ENCODE measurements around the gene MAP6. TPM values are rescaled to one million over a fixed set of nuclear protein-coding genes. Genes with fewer than 3 reads are reported as not detected.
"Not testable (repeated sequence)": the region's sequence is repeated elsewhere in the genome, so short reads cannot be mapped to it uniquely, and the experiment has no call there.

The MAP6 gene
- 1 to 10 TPM in 1 of 2 donors, under 1 TPM in 1; 0.58 to 1.7 TPM for total RNA-seq
- long read RNA-seq, partial matches to known transcripts: 0 of 1 reads
- long read RNA-seq, other reads (novel, unspliced or antisense): 0 of 1 reads

GRCh38 chr11:75668451-75669297, at the start of gene MAP6:
MAP6 (minus strand) TSS chr11:75669038; CDS start chr11:75668369, 669 bp downstream.
- DNase-seq: peak in 1 of 2 donors; percentile 53
- peak; percentile 84 for ATAC-seq
- intact Hi-C loops (cut with DNase I, micrococcal nuclease): no loop called here

DNA sequence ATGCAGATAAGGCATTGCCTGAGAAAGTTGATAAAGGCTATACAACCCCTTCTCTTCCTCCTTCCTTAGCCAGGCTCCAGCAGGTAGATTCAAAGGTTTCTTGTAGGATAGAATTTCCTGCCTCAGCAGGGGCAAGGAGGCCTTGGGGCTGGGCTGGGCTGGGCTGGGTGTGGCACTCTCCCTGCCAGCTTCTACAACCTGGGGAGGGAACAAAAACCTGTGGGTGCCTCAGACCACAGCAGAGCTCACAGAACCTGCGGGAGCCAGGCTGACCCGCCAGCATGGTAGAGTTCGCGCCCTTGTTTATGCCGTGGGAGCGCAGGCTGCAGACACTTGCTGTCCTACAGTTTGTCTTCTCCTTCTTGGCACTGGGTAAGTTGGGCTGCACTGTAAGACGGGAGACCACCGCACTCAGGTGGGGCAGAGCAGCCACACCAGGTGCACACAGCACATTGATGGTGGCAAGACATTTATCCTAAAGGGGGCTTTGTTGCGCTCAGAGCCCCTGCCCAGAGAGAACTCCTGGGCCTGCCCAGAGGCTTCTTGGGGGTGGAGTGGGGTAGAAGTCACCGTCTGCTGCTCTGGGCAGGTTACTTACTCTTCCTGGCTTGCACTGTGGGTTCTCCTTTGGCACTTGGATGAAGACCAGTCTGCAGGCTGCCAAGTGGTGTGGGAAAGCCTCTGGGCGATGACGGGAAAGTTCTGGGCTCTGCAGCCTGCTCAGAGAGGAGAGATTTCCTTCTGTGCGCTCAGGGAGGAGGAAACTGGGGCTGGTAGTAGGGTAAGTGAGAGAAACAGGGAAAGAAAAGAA, 49.0 kb upstream of the MAP6 start, which contains the start of gene MOGAT2:
Gene MOGAT2, plus strand, starts transcription at position 231 of the 811 bp plus-strand sequence. Its CDS starts 51 bp downstream, at position 282.
- DNase-seq (peak; percentile 82 to 86), ATAC-seq (peak; percentile 70)
- intact Hi-C loops (cut with DNase I, micrococcal nuclease): loop anchor here in 1 of 2 donors (10.0 kb wide), 1 partner anchor 147 kb away; no protein-coding TSS in a partner anchor

GRCh38 chr11:75716659-75717058, 47.8 kb upstream of the MAP6 start:
- ATAC-seq (no peak), DNase-seq (no peak)
- intact Hi-C loops (cut with DNase I, micrococcal nuclease): loop anchor here in 1 of 2 donors (10.0 kb wide), 1 partner anchor 148 kb away; no protein-coding TSS in a partner anchor

- DNase-seq: no peak
- ATAC-seq: peak; percentile 44
- intact Hi-C loops (cut with DNase I, micrococcal nuclease): loop anchor here in 1 of 2 donors (10.0 kb wide), 1 partner anchor 149 kb away; no protein-coding TSS in a partner anchor
Observed at GRCh38 chr11:75715688-75716087, 46.9 kb upstream of the MAP6 start.

DNA sequence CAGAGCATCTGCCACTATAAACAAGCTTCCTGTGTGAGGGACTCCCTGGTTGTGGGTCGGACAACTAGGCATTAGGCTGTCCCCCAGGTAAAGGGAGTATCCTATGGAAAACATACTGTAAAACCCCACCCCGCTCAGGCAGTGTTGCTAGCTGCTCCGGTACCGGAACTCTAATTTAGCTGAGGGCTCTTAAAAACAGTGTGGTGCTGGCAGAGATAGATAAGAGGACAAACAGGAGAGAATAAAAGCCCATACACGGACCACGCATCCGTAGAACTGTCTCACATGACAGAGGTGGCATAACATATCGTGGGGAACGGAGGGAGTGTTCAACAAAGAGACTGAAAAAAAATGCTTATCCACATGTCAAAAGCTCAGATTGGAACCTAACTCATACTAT, 45.4 kb upstream of the MAP6 start:
- intact Hi-C loops (cut with DNase I, micrococcal nuclease): loop anchor here in 1 of 2 donors (10.0 kb wide), 1 partner anchor 151 kb away; no protein-coding TSS in a partner anchor
- DNase-seq (peak; percentile 47 to 51), ATAC-seq (peak; percentile 21)

DNA sequence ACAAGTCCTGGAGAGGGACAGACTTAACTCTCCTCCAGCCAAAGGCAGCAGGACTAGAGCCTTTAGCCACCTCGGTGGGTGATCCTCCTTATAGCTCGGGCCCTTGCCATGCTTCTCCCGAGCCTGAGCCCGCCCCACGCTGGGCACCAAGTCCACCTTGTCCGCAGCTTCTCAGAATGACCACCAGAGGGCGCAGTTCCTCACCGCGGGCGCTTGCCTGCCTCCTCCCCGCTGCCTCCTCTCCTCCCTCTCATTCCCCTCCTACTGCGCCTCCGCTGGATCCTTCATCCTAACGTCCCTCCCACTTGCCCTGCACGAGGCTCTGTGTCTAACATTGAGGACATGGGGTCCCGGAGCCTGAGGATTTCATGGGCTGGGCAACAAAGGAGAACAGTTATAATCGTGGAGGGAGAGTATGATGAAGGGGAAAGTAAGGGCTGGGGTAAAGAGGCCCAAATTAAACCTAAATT, 37.5 kb upstream of the MAP6 start:
- DNase-seq (peak; percentile 69 to 70), ATAC-seq (peak; percentile 99)
- intact Hi-C loops (cut with DNase I, micrococcal nuclease): no loop called here

- intact Hi-C loops (cut with DNase I, micrococcal nuclease): no loop called here
- no peak for DNase-seq
Observed at GRCh38 chr11:75705541-75705940, 36.7 kb upstream of the MAP6 start.

GRCh38 chr11:75703695-75704237, 34.9 kb upstream of the MAP6 start:
- DNase-seq (no peak), ATAC-seq (no peak)
- intact Hi-C loops (cut with DNase I, micrococcal nuclease): no loop called here

More at GRCh38 chr11:75705541-75705940, 36.7 kb upstream of the MAP6 start:
- ATAC-seq: no peak

- ATAC-seq (no peak), DNase-seq (no peak)
- intact Hi-C loops (cut with DNase I, micrococcal nuclease): no loop called here
Observed at GRCh38 chr11:75700940-75701339, 32.1 kb upstream of the MAP6 start.

GRCh38 chr11:75697906-75698581, 29.2 kb upstream of the MAP6 start:
- DNase-seq (no peak), ATAC-seq (no peak)
- intact Hi-C loops (cut with DNase I, micrococcal nuclease): no loop called here

DNA sequence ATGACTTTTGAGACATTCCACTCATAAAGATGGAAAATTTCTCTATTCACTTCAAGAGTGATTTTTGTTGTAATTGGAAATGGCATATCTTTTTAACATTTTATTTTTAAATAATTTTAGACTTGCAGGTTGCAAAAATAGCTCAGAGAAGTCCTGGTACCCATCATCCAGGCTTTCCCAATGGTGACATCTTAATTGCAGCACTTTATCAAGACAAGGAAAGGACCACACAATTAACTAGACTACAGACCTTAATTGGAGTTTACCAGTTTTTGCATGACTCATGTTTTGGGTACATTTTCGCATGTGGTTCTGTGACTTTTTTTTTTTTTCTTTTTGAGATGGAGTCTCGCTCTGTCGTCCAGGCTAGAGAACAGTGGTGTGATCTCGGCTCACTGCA, 23.0 kb upstream of the MAP6 start:
- DNase-seq (no peak), ATAC-seq (no peak)
- intact Hi-C loops (cut with DNase I, micrococcal nuclease): no loop called here

- DNase-seq (no peak), ATAC-seq (no peak)
- intact Hi-C loops (cut with DNase I, micrococcal nuclease): no loop called here
Observed at GRCh38 chr11:75689863-75690609, 21.2 kb upstream of the MAP6 start.

GRCh38 chr11:75683856-75684255, 15.0 kb upstream of the MAP6 start:
- ATAC-seq; DNase-seq; intact Hi-C loops (cut with DNase I, micrococcal nuclease): not testable (repeated sequence)

GRCh38 chr11:75679566-75679965, 10.7 kb upstream of the MAP6 start:
- intact Hi-C loops (cut with DNase I, micrococcal nuclease): no loop called here

DNA sequence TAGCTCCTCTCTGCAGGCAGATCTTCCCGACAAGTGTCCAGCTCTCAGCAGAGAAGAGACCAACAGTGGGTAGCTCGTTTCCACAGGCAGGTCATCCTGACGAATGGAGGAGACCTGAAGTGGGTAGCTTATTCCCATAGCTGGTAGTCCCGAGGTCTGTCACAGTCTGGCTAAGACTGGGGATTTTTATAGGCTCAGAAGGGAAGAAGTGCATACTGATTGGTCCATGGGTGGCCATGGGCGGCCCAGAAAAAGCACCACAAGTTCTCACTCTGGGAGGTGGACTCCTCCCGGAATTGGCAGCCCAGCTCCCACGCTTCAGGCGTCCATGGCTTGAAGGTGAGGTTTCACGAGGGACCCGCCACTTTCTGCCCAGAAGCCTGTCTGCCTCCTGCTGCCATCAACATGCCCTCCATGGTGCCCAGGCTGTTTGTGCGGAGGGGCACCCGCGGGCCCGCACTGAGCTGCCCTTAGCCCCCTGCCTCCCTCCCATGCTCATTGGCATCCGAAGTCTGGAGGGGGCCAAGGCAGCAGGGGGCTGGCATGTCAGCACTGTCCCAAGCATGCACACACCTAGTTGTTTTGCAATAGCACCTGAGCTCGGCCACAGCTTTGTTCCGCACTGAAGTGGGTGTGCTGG, 9.9 kb upstream of the MAP6 start:
- intact Hi-C loops (cut with DNase I, micrococcal nuclease): no loop called here
- no peak for DNase-seq
- ATAC-seq: no peak

More at GRCh38 chr11:75679566-75679965, 10.7 kb upstream of the MAP6 start:
- no peak for DNase-seq
- no peak for ATAC-seq

DNA sequence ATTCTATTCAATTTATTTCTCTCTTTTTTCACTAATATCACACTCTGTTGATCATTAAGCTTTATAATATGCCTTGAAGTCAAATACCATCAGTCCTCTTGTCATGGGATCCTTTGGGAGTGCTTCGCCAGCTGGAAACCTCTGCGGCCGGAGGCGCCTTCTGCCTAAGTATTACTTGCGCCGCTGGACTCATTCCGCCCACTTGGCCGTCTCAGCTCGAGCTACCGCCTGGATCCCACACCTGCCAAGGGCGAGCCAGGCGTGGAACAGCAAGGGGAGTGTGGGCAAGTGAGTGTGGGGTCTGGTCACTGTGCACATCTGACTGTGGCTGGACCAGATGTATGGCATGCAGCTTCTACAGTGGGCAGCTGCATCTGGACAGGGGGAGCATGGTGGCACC, 9.1 kb upstream of the MAP6 start:
- DNase-seq: no peak
- intact Hi-C loops (cut with DNase I, micrococcal nuclease): no loop called here
- ATAC-seq: no peak

GRCh38 chr11:75677275-75677674, 8.4 kb upstream of the MAP6 start:
- intact Hi-C loops (cut with DNase I, micrococcal nuclease): no loop called here
- no peak for DNase-seq
- no peak for ATAC-seq
